DND-41 (cell line): Measurements from ENCODE around the gene ID1.

ENCODE experiments used
- CTCF ChIP-seq: IDR thresholded peaks from 2 replicates; pipeline ENCODE4 v1.5.1; 2012; ENCODE audit warnings: borderline replicate concordance, low read length, moderate library complexity, mild to moderate bottlenecking; ENCODE audit not compliant: poor library complexity, severe bottlenecking; ENCODE audit errors: extremely low read depth
- EZH2 ChIP-seq: IDR thresholded peaks from 3 replicates; pipeline ENCODE4 v1.6.1; 2012; ENCODE audit warnings: borderline replicate concordance, low read depth, mild to moderate bottlenecking, moderate library complexity, low read length, inconsistent platforms; ENCODE audit not compliant: severe bottlenecking

- TF ChIP-seq EZH2 (no peak), CTCF (no peak)
Measured at GRCh38 chr20:31577194-31577593, 27.9 kb upstream of the ID1 start.
